MCF 10A (cell line): ENCODE measurements around the gene FBN3. TPM values are rescaled to one million over a fixed set of nuclear protein-coding genes. Genes with fewer than 3 reads are reported as not detected.

Source experiments
- BruUV-seq: library from RNA; stranded (reverse); fragments of 400-500 nt; replicated peaks from 2 replicates; lab custom pipeline; 2021; lab: Mats Ljungman, UMichigan
- CTCF ChIA-PET: fragments of 300-600 bp; sonication (Branson Sonifier 250); formaldehyde crosslinking; extraction: SDS; loops from one replicate; lab custom pipeline; 2021; ENCODE audit warnings: antibody characterized with exemption, inconsistent platforms; lab: Yijun Ruan, JAX
- POLR2A ChIA-PET: fragments of 300-600, 350-650 bp; sonication (Branson Sonifier 250); formaldehyde crosslinking; extraction: SDS; loops from one replicate; lab custom pipeline; 2020; ENCODE audit warnings: antibody characterized with exemption, inconsistent platforms; lab: Yijun Ruan, JAX
- DNase-seq: peaks from one replicate; pipeline ENCODE4 v3.0.0-alpha.2; 2018; ENCODE audit not compliant: unreplicated experiment
- H3K27ac Mint-ChIP-seq: one replicate; pipeline ENCODE4 v1.8.0; 2022; ENCODE audit warnings: mild to moderate bottlenecking, low read depth, mixed read lengths; ENCODE audit not compliant: unreplicated experiment
- H3K27me3 Mint-ChIP-seq: one replicate; pipeline ENCODE4 v1.8.0; 2022; ENCODE audit warnings: mixed read lengths; ENCODE audit not compliant: insufficient read depth, unreplicated experiment
- H3K36me3 Mint-ChIP-seq: one replicate; pipeline ENCODE4 v1.8.0; 2022; ENCODE audit warnings: mild to moderate bottlenecking, moderate library complexity, mixed read lengths; ENCODE audit not compliant: insufficient read depth, unreplicated experiment
- H3K4me1 Mint-ChIP-seq: one replicate; pipeline ENCODE4 v1.8.0; 2022; ENCODE audit warnings: mixed read lengths; ENCODE audit not compliant: insufficient read depth, unreplicated experiment
- H3K4me3 Mint-ChIP-seq: one replicate; pipeline ENCODE4 v1.8.0; 2022; ENCODE audit warnings: mild to moderate bottlenecking, moderate library complexity, mixed read lengths; ENCODE audit not compliant: unreplicated experiment
- H3K9me3 Mint-ChIP-seq: one replicate; pipeline ENCODE4 v1.8.0; 2022; ENCODE audit warnings: mixed read lengths; ENCODE audit not compliant: unreplicated experiment
- CTCF ChIP-seq: fragments of 200-600 bp; IDR thresholded peaks from one replicate; pipeline ENCODE4 v1.8.0; 2022; ENCODE audit warnings: antibody characterized with exemption, mild to moderate bottlenecking; ENCODE audit not compliant: unreplicated experiment
- intact Hi-C: fragments of 100-400 bp; cut with micrococcal nuclease; formaldehyde crosslinking; loops from 2 replicates; pipeline ENCODE4 v1.14.1; 2022
- total RNA-seq: library from RNA; stranded (reverse); gene quantifications from 2 replicates; pipeline ENCODE4 v1.2.3, GENCODE V29; 2022

The FBN3 gene
- total RNA-seq, 1 experiment from 2014 or later = not detected

GRCh38 chr19:8138201-8138600 lies 11.2 kb downstream of the FBN3 start:
- BruUV-seq = no TSS peak
- Mint-ChIP-seq H3K27ac (no peak overlapping the region), H3K27me3 (no peaks in the 10 kb centered on the region), H3K9me3 (no peaks in the 10 kb centered on the region), H3K36me3 (no peaks in the 10 kb centered on the region), H3K4me3 (no peak overlapping the region), H3K4me1 (no peaks in the 10 kb centered on the region)
- ChIA-PET CTCF (no interaction called here), POLR2A (no interaction called here)
- no peak for TF ChIP-seq CTCF
- intact Hi-C loops = no loop called here
- no peak for DNase-seq

- BruUV-seq = no TSS peak
- Mint-ChIP-seq H3K27me3 (peaks cover under 1% of the 10 kb centered on the region), H3K4me3 (no peak overlapping the region), H3K4me1 (no peaks in the 10 kb centered on the region), H3K27ac (no peak overlapping the region), H3K9me3 (no peaks in the 10 kb centered on the region), H3K36me3 (peaks cover 5% of the 10 kb centered on the region)
- POLR2A ChIA-PET = interaction anchor here (0.6 kb wide), 1 partner anchor 11 kb away, joined by 3 read pairs; no protein-coding TSS in a partner anchor
- TF ChIP-seq CTCF = no peak
- intact Hi-C loops = no loop called here
- no peak for DNase-seq
- CTCF ChIA-PET = no interaction called here
Observed at GRCh38 chr19:8137425-8137824, 12.0 kb downstream of the FBN3 start.

GRCh38 chr19:8135946-8136618 lies 13.3 kb downstream of the FBN3 start:
- no peak overlapping the region for H3K4me3 Mint-ChIP-seq
- intact Hi-C loops = no loop called here
- H3K9me3 Mint-ChIP-seq = no peaks in the 10 kb centered on the region
- no peaks in the 10 kb centered on the region for H3K4me1 Mint-ChIP-seq
- peaks cover 14% of the 10 kb centered on the region for H3K27me3 Mint-ChIP-seq
- no peak for TF ChIP-seq CTCF
- no peak for DNase-seq
- ChIA-PET POLR2A (no interaction called here), CTCF (interaction anchor here (1.1 kb wide), 1 partner anchor 117 kb away, joined by 4 read pairs; no protein-coding TSS in a partner anchor)
- peaks cover 5% of the 10 kb centered on the region for H3K36me3 Mint-ChIP-seq
- no TSS peak for BruUV-seq
- H3K27ac Mint-ChIP-seq = no peak overlapping the region

GRCh38 chr19:8132858-8133458 lies 16.4 kb downstream of the FBN3 start:
- intact Hi-C loops = no loop called here
- Mint-ChIP-seq H3K9me3 (no peaks in the 10 kb centered on the region), H3K36me3 (peaks cover 5% of the 10 kb centered on the region), H3K27me3 (peaks cover 42% of the 10 kb centered on the region), H3K27ac (no peak overlapping the region), H3K4me1 (no peaks in the 10 kb centered on the region), H3K4me3 (no peak overlapping the region)
- ChIA-PET CTCF (no interaction called here), POLR2A (no interaction called here)
- no peak for TF ChIP-seq CTCF
- BruUV-seq = no TSS peak
- no peak for DNase-seq
